ENCODE results near the gene PDZD7.
A peak's percentile ranks its signal among the peaks of the same experiment; 100 is the strongest.
"Not testable (repeated sequence)": the region's sequence is repeated elsewhere in the genome, so short reads cannot be mapped to it uniquely, and the experiment has no call there.

PDZD7 gene

GRCh38 chr10:100981178-100981772, 49.7 kb downstream of the PDZD7 start:
- no peak for DNase-seq

- DNase-seq: no peak
These were observed 50.2 kb downstream of the PDZD7 start for GRCh38 chr10:100980711-100981110.

GRCh38 chr10:100980311-100980710, 50.6 kb downstream of the PDZD7 start:
- DNase-seq: no peak

GRCh38 chr10:100979791-100980272, 51.1 kb downstream of the PDZD7 start:
- DNase-seq: no peak

GRCh38 chr10:100978901-100979195, 52.1 kb downstream of the PDZD7 start:
- DNase-seq: no peak

- no peak for DNase-seq
These were observed 52.6 kb downstream of the PDZD7 start for GRCh38 chr10:100978121-100978900.

- DNase-seq: no peak
These were observed 53.5 kb downstream of the PDZD7 start for GRCh38 chr10:100977436-100977835.

GRCh38 chr10:100976906-100977305, 54.0 kb downstream of the PDZD7 start:
- DNase-seq: no peak

GRCh38 chr10:100975397-100975796, 55.5 kb downstream of the PDZD7 start:
- not testable (repeated sequence) for DNase-seq

GRCh38 chr10:100972904-100973535, 57.9 kb downstream of the PDZD7 start:
- no peak for DNase-seq

- no peak for DNase-seq
These were observed 58.6 kb downstream of the PDZD7 start for GRCh38 chr10:100972115-100972903.

- no peak for DNase-seq
These were observed 59.8 kb downstream of the PDZD7 start for GRCh38 chr10:100970914-100971811.

- no peak for DNase-seq
These were observed 60.6 kb downstream of the PDZD7 start for GRCh38 chr10:100970076-100970913.

- DNase-seq: peak in 1 of 2 experiments; percentile 9
These were observed 61.5 kb downstream of the PDZD7 start, which contains the start of gene SEMA4G for GRCh38 chr10:100969187-100970075. TSS of gene SEMA4G (plus strand) at chr10:100969504. CDS start at chr10:100972913, 3,409 bp downstream.

- no peak for DNase-seq
These were observed 62.1 kb downstream of the PDZD7 start for GRCh38 chr10:100968863-100969186.

GRCh38 chr10:100968062-100968736, 62.7 kb downstream of the PDZD7 start:
- DNase-seq: no peak

- DNase-seq: no peak
These were observed 63.6 kb downstream of the PDZD7 start for GRCh38 chr10:100967332-100967731.

GRCh38 chr10:100966887-100967286, 64.0 kb downstream of the PDZD7 start:
- DNase-seq: no peak

- no peak for DNase-seq
These were observed 65.1 kb downstream of the PDZD7 start for GRCh38 chr10:100965820-100966219.

- DNase-seq: no peak
These were observed 67.1 kb downstream of the PDZD7 start for GRCh38 chr10:100963826-100964225.
